Lower lobe of right lung (tissue), 2 donors: ENCODE results near the gene GAREM1. TPM values are rescaled to one million over a fixed set of nuclear protein-coding genes. Genes with fewer than 3 reads are reported as not detected.

Experiments used
- ATAC-seq, 2 donors: fragments of 200-7000 bp; cut with Tn5 transposase; one replicate each; pipeline ENCODE4 v1.9.1; 2020 to 2022; ENCODE audit warnings: mild to moderate bottlenecking in 2 of 2, moderate library complexity in 2 of 2
- DNase-seq: peaks from one replicate; pipeline ENCODE4 v3.0.0-alpha.2; 2020
- H3K27ac ChIP-seq: fragments of 200-600 bp; one replicate; pipeline ENCODE4 v1.8.0; 2022
- H3K27me3 ChIP-seq: fragments of 200-600 bp; one replicate; pipeline ENCODE4 v1.8.0; 2022; ENCODE audit warnings: low read depth
- H3K36me3 ChIP-seq: fragments of 200-600 bp; one replicate; pipeline ENCODE4 v1.8.0; 2022; ENCODE audit warnings: mild to moderate bottlenecking
- H3K4me1 ChIP-seq: fragments of 200-600 bp; one replicate; pipeline ENCODE4 v1.8.0; 2022
- H3K4me3 ChIP-seq: fragments of 200-600 bp; one replicate; pipeline ENCODE4 v1.8.0; 2022; ENCODE audit warnings: mild to moderate bottlenecking
- H3K9me3 ChIP-seq: fragments of 200-600 bp; one replicate; pipeline ENCODE4 v1.8.0; 2022
- intact Hi-C: fragments of 100-400 bp; cut with DNase I; formaldehyde crosslinking; loops from one replicate; pipeline ENCODE4 v1.11.0; 2022
- total RNA-seq: library from RNA; stranded (reverse); fragmentation: NEBNext Ultra II Directional; extraction: Animal tissue kit (Norgen Biotek cat#: 25700); gene quantifications from one replicate; pipeline ENCODE4 v1.2.1, GENCODE V29; 2021
- TF ChIP-seq, protein P1 (sequence below): fragments of 200-600 bp; IDR thresholded peaks from one replicate; pipeline ENCODE4 v1.8.0; 2022; ENCODE audit warnings: antibody characterized with exemption, mild to moderate bottlenecking
- donor health status: DM: no; HTN: yes; CAD: no; lungs with severe emphysema.

Gene GAREM1
- total RNA-seq, 1 donor from 2014 or later = 10.3 TPM

- Histone ChIP-seq H3K36me3 (no peaks in the 10 kb centered on the region), H3K4me1 (no peaks in the 10 kb centered on the region), H3K27me3 (no peaks in the 10 kb centered on the region), H3K9me3 (no peaks in the 10 kb centered on the region), H3K4me3 (no peak overlapping the region), H3K27ac (no peak overlapping the region)
- ATAC-seq (peak in 1 of 2 donors; percentile 41), DNase-seq (no peak)
- intact Hi-C loops = no loop called here
- TF ChIP-seq, protein P1, sequence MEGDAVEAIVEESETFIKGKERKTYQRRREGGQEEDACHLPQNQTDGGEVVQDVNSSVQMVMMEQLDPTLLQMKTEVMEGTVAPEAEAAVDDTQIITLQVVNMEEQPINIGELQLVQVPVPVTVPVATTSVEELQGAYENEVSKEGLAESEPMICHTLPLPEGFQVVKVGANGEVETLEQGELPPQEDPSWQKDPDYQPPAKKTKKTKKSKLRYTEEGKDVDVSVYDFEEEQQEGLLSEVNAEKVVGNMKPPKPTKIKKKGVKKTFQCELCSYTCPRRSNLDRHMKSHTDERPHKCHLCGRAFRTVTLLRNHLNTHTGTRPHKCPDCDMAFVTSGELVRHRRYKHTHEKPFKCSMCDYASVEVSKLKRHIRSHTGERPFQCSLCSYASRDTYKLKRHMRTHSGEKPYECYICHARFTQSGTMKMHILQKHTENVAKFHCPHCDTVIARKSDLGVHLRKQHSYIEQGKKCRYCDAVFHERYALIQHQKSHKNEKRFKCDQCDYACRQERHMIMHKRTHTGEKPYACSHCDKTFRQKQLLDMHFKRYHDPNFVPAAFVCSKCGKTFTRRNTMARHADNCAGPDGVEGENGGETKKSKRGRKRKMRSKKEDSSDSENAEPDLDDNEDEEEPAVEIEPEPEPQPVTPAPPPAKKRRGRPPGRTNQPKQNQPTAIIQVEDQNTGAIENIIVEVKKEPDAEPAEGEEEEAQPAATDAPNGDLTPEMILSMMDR = no peak
Observed at GRCh38 chr18:32303400-32303799, 167.3 kb downstream of the GAREM1 start.

GRCh38 chr18:32302806-32303205, 167.9 kb downstream of the GAREM1 start:
- H3K4me1 ChIP-seq = no peaks in the 10 kb centered on the region
- no peak overlapping the region for H3K4me3 ChIP-seq
- DNase-seq (no peak), ATAC-seq (peak; percentile 49 to 66)
- no peaks in the 10 kb centered on the region for H3K27me3 ChIP-seq
- TF ChIP-seq, protein P1 = no peak
- intact Hi-C loops = no loop called here
- no peak overlapping the region for H3K27ac ChIP-seq
- no peaks in the 10 kb centered on the region for H3K9me3 ChIP-seq
- no peaks in the 10 kb centered on the region for H3K36me3 ChIP-seq

DNA sequence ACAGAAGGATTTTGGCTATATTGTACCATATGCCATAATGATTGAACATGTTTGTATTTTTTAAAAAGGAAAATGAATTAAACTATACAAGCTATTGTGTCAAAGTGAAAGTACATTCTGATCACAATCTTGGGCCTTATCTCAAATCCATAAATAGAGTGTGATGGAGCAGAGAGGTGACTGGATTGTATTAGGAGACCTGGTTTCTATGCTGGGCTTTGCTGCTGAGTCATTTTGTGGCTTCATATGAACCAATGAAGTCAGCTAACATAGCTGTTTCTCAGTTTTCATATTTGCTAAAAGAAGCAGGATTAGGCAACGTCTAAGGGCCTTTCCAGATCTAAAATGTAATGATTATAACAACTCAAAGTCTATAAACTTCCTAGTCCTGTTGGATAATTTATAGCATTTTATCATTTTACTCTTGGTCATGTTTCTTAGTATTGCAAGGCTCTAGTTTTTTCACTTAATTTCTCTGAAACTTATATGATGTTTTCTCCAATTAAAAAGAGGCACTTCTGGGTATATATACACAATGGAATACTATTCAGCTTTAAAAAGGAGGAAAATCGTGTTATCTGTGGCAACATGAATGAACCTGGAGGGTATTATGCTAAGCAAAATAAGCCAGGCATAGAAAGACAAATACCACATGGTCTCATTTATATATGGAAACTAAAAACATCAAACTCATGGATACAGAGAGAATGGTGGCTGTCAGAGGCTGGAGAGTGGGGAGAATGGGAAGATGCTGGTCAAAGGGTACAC, 168.5 kb downstream of the GAREM1 start:
- Histone ChIP-seq H3K27ac (no peak overlapping the region), H3K27me3 (no peaks in the 10 kb centered on the region), H3K9me3 (no peaks in the 10 kb centered on the region), H3K36me3 (no peaks in the 10 kb centered on the region), H3K4me1 (no peaks in the 10 kb centered on the region), H3K4me3 (no peak overlapping the region)
- TF ChIP-seq, protein P1 = no peak
- DNase-seq (no peak), ATAC-seq (peak; percentile 64 to 86)
- intact Hi-C loops = no loop called here

DNA sequence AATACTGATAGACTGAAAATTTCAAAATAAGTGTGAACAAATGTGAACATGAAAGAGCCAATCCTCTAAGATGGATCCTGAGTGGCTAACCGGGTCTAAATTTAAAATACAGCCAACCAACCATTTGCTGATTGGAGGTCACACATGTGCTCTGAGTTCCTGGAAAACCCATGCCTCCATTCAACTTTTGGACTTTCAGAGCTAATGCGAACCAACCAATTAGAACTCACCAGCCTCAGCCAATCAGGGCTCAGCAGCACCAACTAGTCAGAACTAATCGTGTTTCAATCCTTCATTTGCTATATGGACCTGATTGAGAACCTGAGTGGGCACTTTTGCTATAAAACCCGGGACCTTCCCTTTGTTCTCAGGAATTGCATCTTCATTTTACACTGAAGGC, 169.3 kb downstream of the GAREM1 start:
- Histone ChIP-seq H3K27ac (no peak overlapping the region), H3K4me1 (no peaks in the 10 kb centered on the region), H3K27me3 (no peaks in the 10 kb centered on the region), H3K9me3 (no peaks in the 10 kb centered on the region), H3K4me3 (no peak overlapping the region), H3K36me3 (no peaks in the 10 kb centered on the region)
- no peak for DNase-seq
- intact Hi-C loops = no loop called here
- no peak for ATAC-seq
- TF ChIP-seq, protein P1 = no peak

- intact Hi-C loops = no loop called here
- ATAC-seq (no peak), DNase-seq (no peak)
Observed at GRCh38 chr18:32300914-32301313, 169.8 kb downstream of the GAREM1 start.

More at GRCh38 chr18:32300914-32301313, 169.8 kb downstream of the GAREM1 start:
- no peak overlapping the region for H3K27ac ChIP-seq
- no peaks in the 10 kb centered on the region for H3K27me3 ChIP-seq
- H3K9me3 ChIP-seq = no peaks in the 10 kb centered on the region
- no peak overlapping the region for H3K4me3 ChIP-seq
- TF ChIP-seq, protein P1 = no peak
- H3K4me1 ChIP-seq = no peaks in the 10 kb centered on the region
- H3K36me3 ChIP-seq = no peaks in the 10 kb centered on the region
